ENCODE measurements around the gene FAM210A.

- no peak for TF ChIP-seq CTCF (conservative IDR thresholded peaks at IDR 0.05; ENCODE audit: low read depth, low read length)
- TF ChIP-seq EZH2phosphoT487 (IDR thresholded peaks at IDR 0.05; ENCODE audit: borderline replicate concordance, low read length), result no peak
- TF ChIP-seq EZH2 (IDR thresholded peaks at IDR 0.05; ENCODE audit: low read length, unreplicated experiment), result no peak
These were observed 72.5 kb downstream of the FAM210A start for GRCh38 chr18:13653746-13654433.
